Right ventricle myocardium superior (tissue), 1 donor: ENCODE measurements around the gene PDP2. TPM values are rescaled to one million over a fixed set of nuclear protein-coding genes. Genes with fewer than 3 reads are reported as not detected.
A peak's percentile ranks its signal among the peaks of the same experiment; 100 is the strongest.

ENCODE experiments used
- ATAC-seq: fragments of 200-7000 bp; cut with Tn5 transposase; one replicate; pipeline ENCODE4 v1.9.1; 2020; ENCODE audit warnings: mild to moderate bottlenecking; ENCODE audit not compliant: poor library complexity
- DNase-seq: peaks from one replicate; pipeline ENCODE4 v3.0.0-alpha.2; 2020
- intact Hi-C: fragments of 100-400 bp; cut with DNase I; formaldehyde crosslinking; loops from one replicate; pipeline ENCODE4 v1.11.2; 2022
- long read RNA-seq: library from polyadenylated mRNA; unstranded; transcript quantifications from one replicate; pipeline ENCODE4 v2.0.0, GENCODE V29; 2021
- total RNA-seq: library from RNA; stranded (reverse); fragmentation: NEBNext Ultra II Directional; extraction: Animal tissue kit (Norgen Biotek cat#: 25700); gene quantifications from one replicate; pipeline ENCODE4 v1.2.1, GENCODE V29; 2021
- donor health status: DM: no; HTN: yes; CAD: no; lungs with severe emphysema.

Gene PDP2
- 3.3 TPM for total RNA-seq
- long read RNA-seq, full-length matches to known transcripts = 3 of 4 reads
- long read RNA-seq, partial matches to known transcripts = 1 of 4 reads
- long read RNA-seq, other reads (novel, unspliced or antisense) = 0 of 4 reads

- DNase-seq (peak; percentile 96), ATAC-seq (peak; percentile 98)
- intact Hi-C loops = no loop called here
These were observed at the start of gene PDP2 for GRCh38 chr16:66880288-66881013. PDP2 (plus strand) TSS chr16:66880515; CDS start chr16:66884285, 3,770 bp downstream.

GRCh38 chr16:66832190-66832589 lies 48.1 kb upstream of the PDP2 start:
- intact Hi-C loops = loop anchor here (5.0 kb wide), 1 partner anchor 35 kb away; no protein-coding TSS in a partner anchor
- DNase-seq = no peak

GRCh38 chr16:66832661-66833305 lies 47.5 kb upstream of the PDP2 start:
- intact Hi-C loops = loop anchor here (5.0 kb wide), 1 partner anchor 35 kb away; no protein-coding TSS in a partner anchor
- no peak for ATAC-seq

More at GRCh38 chr16:66832190-66832589, 48.1 kb upstream of the PDP2 start:
- ATAC-seq = no peak

GRCh38 chr16:66834746-66835145 lies 45.6 kb upstream of the PDP2 start:
- intact Hi-C loops = loop anchor here (5.0 kb wide), 1 partner anchor 33 kb away; no protein-coding TSS in a partner anchor
- ATAC-seq = no peak
- no peak for DNase-seq

More at GRCh38 chr16:66832661-66833305, 47.5 kb upstream of the PDP2 start:
- DNase-seq = no peak

GRCh38 chr16:66840883-66841282 lies 39.4 kb upstream of the PDP2 start:
- no peak for ATAC-seq

GRCh38 chr16:66841366-66841765 lies 38.9 kb upstream of the PDP2 start:
- intact Hi-C loops = no loop called here
- no peak for DNase-seq
- ATAC-seq = no peak

More at GRCh38 chr16:66840883-66841282, 39.4 kb upstream of the PDP2 start:
- no peak for DNase-seq
- intact Hi-C loops = no loop called here

GRCh38 chr16:66842765-66843164 lies 37.5 kb upstream of the PDP2 start:
- ATAC-seq = no peak
- no peak for DNase-seq
- intact Hi-C loops = no loop called here

- no peak for DNase-seq
- ATAC-seq = no peak
- intact Hi-C loops = no loop called here
These were observed 37.1 kb upstream of the PDP2 start for GRCh38 chr16:66843191-66843590.

GRCh38 chr16:66844009-66844341 lies 36.3 kb upstream of the PDP2 start:
- DNase-seq = no peak
- intact Hi-C loops = no loop called here
- ATAC-seq = no peak

- no peak for DNase-seq
- intact Hi-C loops = no loop called here
- ATAC-seq = peak; percentile 29
These were observed 35.8 kb upstream of the PDP2 start, which contains the start of gene CA7 for GRCh38 chr16:66844342-66845079. CA7 (plus strand) TSS chr16:66844414; CDS start chr16:66844488, 74 bp downstream.

- DNase-seq = no peak
- intact Hi-C loops = no loop called here
- no peak for ATAC-seq
These were observed 35.3 kb upstream of the PDP2 start for GRCh38 chr16:66845080-66845410.

GRCh38 chr16:66845791-66846221 lies 34.5 kb upstream of the PDP2 start:
- DNase-seq (no peak), ATAC-seq (no peak)
- intact Hi-C loops = no loop called here

GRCh38 chr16:66846266-66846665 lies 34.0 kb upstream of the PDP2 start:
- intact Hi-C loops = no loop called here
- DNase-seq = no peak
- ATAC-seq = no peak

- ATAC-seq = no peak
- DNase-seq = no peak
- intact Hi-C loops = no loop called here
These were observed 33.5 kb upstream of the PDP2 start for GRCh38 chr16:66846831-66847230.

- ATAC-seq = no peak
- no peak for DNase-seq
- intact Hi-C loops = no loop called here
These were observed 32.7 kb upstream of the PDP2 start for GRCh38 chr16:66847533-66848067.

- ATAC-seq = no peak
- DNase-seq = no peak
- intact Hi-C loops = no loop called here
These were observed 32.1 kb upstream of the PDP2 start for GRCh38 chr16:66848172-66848571.

GRCh38 chr16:66849021-66849420 lies 31.3 kb upstream of the PDP2 start:
- ATAC-seq (no peak), DNase-seq (no peak)
- intact Hi-C loops = no loop called here

- DNase-seq (no peak), ATAC-seq (no peak)
- intact Hi-C loops = no loop called here
These were observed 30.8 kb upstream of the PDP2 start for GRCh38 chr16:66849549-66849948.
